Chondrocyte (in vitro differentiated cells): ENCODE results near the gene NSD2. TPM values are rescaled to one million over a fixed set of nuclear protein-coding genes. Genes with fewer than 3 reads are reported as not detected.
"Not testable (repeated sequence)": the region's sequence is repeated elsewhere in the genome, so short reads cannot be mapped to it uniquely, and the experiment has no call there.

ENCODE experiments used
- DNase-seq: peaks from one replicate; pipeline ENCODE4 v3.0.0; 2021; ENCODE audit warnings: mixed read lengths, low spot score
- H3K27ac Mint-ChIP-seq: one replicate; pipeline ENCODE4 v1.8.0; 2021; ENCODE audit warnings: mild to moderate bottlenecking, moderate library complexity, mixed read lengths; ENCODE audit not compliant: unreplicated experiment
- H3K27me3 Mint-ChIP-seq: 2 replicates; pipeline ENCODE4 v1.8.0; 2021; ENCODE audit warnings: low read depth, mixed read lengths
- H3K36me3 Mint-ChIP-seq: 2 replicates; pipeline ENCODE4 v1.8.0; 2021; ENCODE audit warnings: low read depth, mixed read lengths
- H3K4me1 Mint-ChIP-seq: 2 replicates; pipeline ENCODE4 v1.8.0; 2021; ENCODE audit warnings: low read depth, mild to moderate bottlenecking, mixed read lengths
- H3K4me3 Mint-ChIP-seq: one replicate; pipeline ENCODE4 v1.8.0; 2021; ENCODE audit warnings: mild to moderate bottlenecking, moderate library complexity, mixed read lengths; ENCODE audit not compliant: unreplicated experiment
- H3K9me3 Mint-ChIP-seq: 2 replicates; pipeline ENCODE4 v1.8.0; 2021; ENCODE audit warnings: low read depth, mixed read lengths
- CTCF ChIP-seq: fragments of 200-600 bp; sonication (generic); IDR thresholded peaks from 2 replicates; pipeline ENCODE4 v1.5.0; 2021; ENCODE audit warnings: antibody characterized with exemption, mild to moderate bottlenecking, moderate library complexity
- total RNA-seq: library from RNA; stranded (reverse); gene quantifications from 3 replicates; pipeline ENCODE4 v1.2.1, GENCODE V29; 2021

Gene NSD2
- total RNA-seq, 1 donor from 2014 or later, result 53.5 TPM

- Mint-ChIP-seq H3K9me3 (no peaks in the 10 kb centered on the region), H3K27me3 (no peaks in the 10 kb centered on the region), H3K36me3 (peaks cover 5% of the 10 kb centered on the region), H3K27ac (no peak overlapping the region), H3K4me1 (no peaks in the 10 kb centered on the region), H3K4me3 (no peak overlapping the region)
- DNase-seq, result peak; percentile 91
- TF ChIP-seq CTCF, result no peak
Measured at GRCh38 chr4:1991596-1992434, 120.6 kb downstream of the NSD2 start.

GRCh38 chr4:1992468-1993168 is 121.4 kb downstream of the NSD2 start:
- no peaks in the 10 kb centered on the region for H3K4me1 Mint-ChIP-seq
- no peak overlapping the region for H3K27ac Mint-ChIP-seq
- H3K9me3 Mint-ChIP-seq, result peaks cover 6% of the 10 kb centered on the region
- no peak for TF ChIP-seq CTCF
- H3K27me3 Mint-ChIP-seq, result no peaks in the 10 kb centered on the region
- H3K4me3 Mint-ChIP-seq, result no peak overlapping the region
- peak; percentile 88 for DNase-seq
- peaks cover 7% of the 10 kb centered on the region for H3K36me3 Mint-ChIP-seq

GRCh38 chr4:1993169-1993516 is 122.0 kb downstream of the NSD2 start:
- Mint-ChIP-seq H3K36me3 (peaks cover 12% of the 10 kb centered on the region), H3K4me3 (no peak overlapping the region), H3K9me3 (peaks cover 6% of the 10 kb centered on the region), H3K27me3 (no peaks in the 10 kb centered on the region), H3K27ac (no peak overlapping the region), H3K4me1 (no peaks in the 10 kb centered on the region)
- DNase-seq, result peak; percentile 80
- no peak for TF ChIP-seq CTCF

- not testable (repeated sequence) for H3K27ac Mint-ChIP-seq, H3K4me1 Mint-ChIP-seq, H3K27me3 Mint-ChIP-seq, H3K4me3 Mint-ChIP-seq
- peaks cover 12% of the 10 kb centered on the region for H3K9me3 Mint-ChIP-seq
- peaks cover 17% of the 10 kb centered on the region for H3K36me3 Mint-ChIP-seq
- DNase-seq, result peak; percentile 40
Measured at GRCh38 chr4:1993718-1994516, 122.7 kb downstream of the NSD2 start.

GRCh38 chr4:1994938-1995337 is 123.7 kb downstream of the NSD2 start:
- Mint-ChIP-seq H3K36me3 (peaks cover 25% of the 10 kb centered on the region), H3K27ac (no peak overlapping the region)
- TF ChIP-seq CTCF, result no peak

More at GRCh38 chr4:1994938-1995337, 123.7 kb downstream of the NSD2 start:
- DNase-seq, result no peak
- H3K9me3 Mint-ChIP-seq, result peaks cover 21% of the 10 kb centered on the region
- H3K4me3 Mint-ChIP-seq, result no peak overlapping the region
- H3K27me3 Mint-ChIP-seq, result no peaks in the 10 kb centered on the region
- peaks cover 10% of the 10 kb centered on the region for H3K4me1 Mint-ChIP-seq
